GM12864 (cell line): Measurements from ENCODE around the gene AKNA.

Experiments used
- DNase-seq: peaks from one replicate; pipeline ENCODE4 v3.0.0-alpha.2; 2011; ENCODE audit warnings: low read depth
- H3K4me3 ChIP-seq: 2 replicates; pipeline ENCODE4 v1.5.1; 2011; ENCODE audit warnings: mild to moderate bottlenecking, low read depth, low read length, control low read depth
- TF ChIP-seq, protein P1 (sequence below): IDR thresholded peaks from 2 replicates; pipeline ENCODE4 v1.5.1; 2011; ENCODE audit warnings: low read depth, mild to moderate bottlenecking, moderate library complexity, low read length, control low read depth, inconsistent platforms; ENCODE audit errors: missing control alignments

The AKNA gene

DNA sequence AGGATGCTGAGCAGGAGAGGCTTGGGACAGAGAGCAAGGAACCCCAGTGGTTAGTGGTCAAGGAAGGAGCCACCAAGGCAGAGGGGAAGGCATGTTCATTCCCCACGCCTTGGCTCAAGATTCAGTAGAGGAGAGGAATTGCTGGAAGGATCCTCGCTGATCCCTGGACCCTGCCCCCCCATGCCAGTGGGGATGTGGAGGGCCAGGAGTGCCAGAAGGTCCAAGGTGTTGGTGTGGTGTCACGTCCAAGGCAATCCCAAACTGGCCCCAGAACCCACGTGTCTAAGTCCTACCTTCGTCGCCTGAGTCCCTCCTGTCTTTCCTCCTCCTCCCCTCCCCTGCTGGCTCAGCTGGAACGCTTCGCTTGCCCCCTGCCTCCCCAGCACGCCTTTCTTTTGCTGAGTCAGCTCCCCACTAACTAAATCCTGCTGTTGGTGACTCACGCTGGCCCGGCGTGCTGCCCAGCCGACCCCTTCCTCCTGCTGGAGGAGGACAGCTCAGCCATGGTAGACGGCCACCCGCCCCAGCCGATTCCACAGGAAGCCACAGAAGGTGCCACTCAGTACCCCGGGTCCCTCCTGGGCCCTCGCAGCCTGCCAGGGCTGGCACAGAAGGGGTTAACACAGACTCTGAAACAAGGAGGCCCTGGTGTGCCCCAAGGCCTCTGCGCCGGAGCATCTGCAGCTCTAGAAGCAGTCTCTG, 102.5 kb downstream of the AKNA start:
- DNase-seq = no peak
- TF ChIP-seq, protein P1, sequence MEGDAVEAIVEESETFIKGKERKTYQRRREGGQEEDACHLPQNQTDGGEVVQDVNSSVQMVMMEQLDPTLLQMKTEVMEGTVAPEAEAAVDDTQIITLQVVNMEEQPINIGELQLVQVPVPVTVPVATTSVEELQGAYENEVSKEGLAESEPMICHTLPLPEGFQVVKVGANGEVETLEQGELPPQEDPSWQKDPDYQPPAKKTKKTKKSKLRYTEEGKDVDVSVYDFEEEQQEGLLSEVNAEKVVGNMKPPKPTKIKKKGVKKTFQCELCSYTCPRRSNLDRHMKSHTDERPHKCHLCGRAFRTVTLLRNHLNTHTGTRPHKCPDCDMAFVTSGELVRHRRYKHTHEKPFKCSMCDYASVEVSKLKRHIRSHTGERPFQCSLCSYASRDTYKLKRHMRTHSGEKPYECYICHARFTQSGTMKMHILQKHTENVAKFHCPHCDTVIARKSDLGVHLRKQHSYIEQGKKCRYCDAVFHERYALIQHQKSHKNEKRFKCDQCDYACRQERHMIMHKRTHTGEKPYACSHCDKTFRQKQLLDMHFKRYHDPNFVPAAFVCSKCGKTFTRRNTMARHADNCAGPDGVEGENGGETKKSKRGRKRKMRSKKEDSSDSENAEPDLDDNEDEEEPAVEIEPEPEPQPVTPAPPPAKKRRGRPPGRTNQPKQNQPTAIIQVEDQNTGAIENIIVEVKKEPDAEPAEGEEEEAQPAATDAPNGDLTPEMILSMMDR = no peak
- H3K4me3 ChIP-seq = no peak overlapping the region

DNA sequence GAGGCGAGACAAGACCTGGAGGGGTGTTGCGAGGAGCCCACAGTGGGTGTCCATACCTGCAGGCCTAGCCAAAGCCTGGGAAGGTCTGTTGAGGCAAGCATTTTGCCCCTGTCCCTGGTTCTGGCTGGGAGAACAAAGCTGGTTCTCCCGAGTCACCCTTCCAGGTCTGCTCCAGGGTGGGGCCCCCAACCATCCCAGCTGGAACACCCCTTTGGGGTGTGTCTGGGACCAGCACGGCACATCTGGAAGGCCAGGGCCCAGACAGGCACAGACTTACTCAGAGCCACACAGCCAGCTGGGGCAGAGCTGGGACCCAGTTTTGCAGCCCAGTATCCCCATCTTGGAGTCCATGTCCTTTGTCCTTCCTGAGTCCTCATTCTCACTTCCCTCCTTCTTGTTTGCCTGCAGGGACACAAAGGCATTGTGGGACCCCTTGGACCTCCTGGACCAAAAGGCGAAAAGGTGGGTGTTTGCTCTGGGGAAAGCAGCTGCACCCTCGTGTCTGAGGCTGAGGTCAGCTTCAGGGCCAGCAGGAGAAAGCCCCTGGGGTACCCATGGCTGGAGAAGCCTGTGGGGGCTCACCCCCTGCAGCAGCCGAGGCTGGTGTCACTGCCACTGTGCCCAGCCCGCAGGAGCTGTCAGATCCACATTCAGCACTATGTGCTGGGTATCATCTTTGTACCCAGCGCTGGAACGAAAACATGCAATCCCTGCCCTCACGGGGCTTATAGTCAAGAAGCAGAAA, 103.3 kb downstream of the AKNA start:
- TF ChIP-seq, protein P1 = no peak
- H3K4me3 ChIP-seq = no peak overlapping the region
- DNase-seq = no peak
